Ovary (tissue), 9 donors: ENCODE results near the gene NSD1. TPM values are rescaled to one million over a fixed set of nuclear protein-coding genes. Genes with fewer than 3 reads are reported as not detected.

ENCODE experiments used
- DNase-seq, 5 donors: peaks; one replicate each; pipeline ENCODE4 v3.0.0-alpha.2; 2019 to 2020
- H3K27ac ChIP-seq, 2 donors: fragments of 200-600 bp; one replicate each; pipeline versions ENCODE4 v1.5.1 to v1.8.0; 2019 to 2022
- H3K27me3 ChIP-seq: fragments of 200-600 bp; one replicate; pipeline ENCODE4 v1.8.0; 2022
- H3K36me3 ChIP-seq: fragments of 200-600 bp; sonication (generic); one replicate; pipeline ENCODE4 v1.5.1; 2019
- H3K4me1 ChIP-seq: one replicate; pipeline ENCODE4 v1.8.1; 2013; ENCODE audit warnings: mild to moderate bottlenecking, moderate library complexity; ENCODE audit not compliant: insufficient read depth
- H3K4me3 ChIP-seq: fragments of 200-600 bp; sonication (generic); one replicate; pipeline ENCODE4 v1.5.1; 2017
- H3K9me3 ChIP-seq, 2 donors: fragments of 200-600 bp in 1 of 2; sonication (generic) in 1 of 2; one replicate each; pipeline versions ENCODE4 v1.5.1 to v1.8.1; 2013 to 2019; ENCODE audit warnings: mild to moderate bottlenecking in 1 of 2, moderate library complexity in 1 of 2
- CTCF ChIP-seq, 3 donors: fragments of 450-650 bp in 2 of 3; fragments of 200-600 bp in 1 of 3; IDR thresholded peaks; one replicate each; pipeline versions ENCODE4 v1.5.1 to v1.8.0; 2016 to 2022; ENCODE audit warnings: antibody characterized with exemption in 3 of 3, mild to moderate bottlenecking in 1 of 3
- EP300 ChIP-seq: sonication (generic); formaldehyde crosslinking; IDR thresholded peaks from one replicate; pipeline ENCODE4 v1.6.1; 2017; ENCODE audit warnings: antibody characterized with exemption
- POLR2A ChIP-seq: fragments of 450-650 bp; IDR thresholded peaks from one replicate; pipeline ENCODE4 v1.6.1; 2017; ENCODE audit warnings: antibody characterized with exemption, mild to moderate bottlenecking, moderate library complexity
- WGBS, 3 donors: extraction: QIAGEN DNeasy Blood & Tissue Kit in 1 of 3; methylation state at CpG; one replicate each; pipeline versions ENCODE4 v1.1.5 to v1.1.7; 2013 to 2017; 5-methylcytosine and 5-hydroxymethylcytosine counted together
- intact Hi-C, 4 donors: fragments of 100-400 bp; cut with DNase I; formaldehyde crosslinking; loops; one replicate each; pipeline versions ENCODE4 v1.11.0 to v1.15.1; 2022 to 2023
- polyA plus RNA-seq, 2 donors: library from polyadenylated mRNA; stranded (reverse); fragments of 200-250 nt in 1 of 2; fragments of 350-450 nt in 1 of 2; fragmentation: Illumina TruSeq in 1 of 2; extraction: RNeasy Lipid Tissue Mini Kit (QIAGEN cat#74804) in 1 of 2; gene quantifications; one replicate each; pipeline ENCODE4 v1.2.3, GENCODE V29; 2013 to 2014
- total RNA-seq, 7 donors: library from RNA; depleted of rRNA in 2 of 7; stranded (reverse); fragments of >200 nt in 2 of 7; fragmentation: NEBNext Ultra II Directional in 3 of 7; extraction: Animal tissue kit (Norgen Biotek cat#: 25700) in 3 of 7; gene quantifications; one replicate each; pipeline versions ENCODE4 v1.1.0 to v1.2.4, GENCODE V29; 2016 to 2023
- donor health status: DM: no; HTN: no; CAD: no; lungs with moderate emphysema.
- donor health status: DM: no; HTN: no; CAD: no.
- donor health status: Bipolar disorder and iron deficiency.
- donor health status: DM: yes; HTN: yes; CAD: no.
- donor health status: DM: no; HTN: no; CAD: no.
- donor health status: DM: yes; HTN: yes; CAD: no.

NSD1 gene
- total and polyA plus RNA-seq, 9 donors: 11.5 to 110 (median 75.5) TPM

DNA sequence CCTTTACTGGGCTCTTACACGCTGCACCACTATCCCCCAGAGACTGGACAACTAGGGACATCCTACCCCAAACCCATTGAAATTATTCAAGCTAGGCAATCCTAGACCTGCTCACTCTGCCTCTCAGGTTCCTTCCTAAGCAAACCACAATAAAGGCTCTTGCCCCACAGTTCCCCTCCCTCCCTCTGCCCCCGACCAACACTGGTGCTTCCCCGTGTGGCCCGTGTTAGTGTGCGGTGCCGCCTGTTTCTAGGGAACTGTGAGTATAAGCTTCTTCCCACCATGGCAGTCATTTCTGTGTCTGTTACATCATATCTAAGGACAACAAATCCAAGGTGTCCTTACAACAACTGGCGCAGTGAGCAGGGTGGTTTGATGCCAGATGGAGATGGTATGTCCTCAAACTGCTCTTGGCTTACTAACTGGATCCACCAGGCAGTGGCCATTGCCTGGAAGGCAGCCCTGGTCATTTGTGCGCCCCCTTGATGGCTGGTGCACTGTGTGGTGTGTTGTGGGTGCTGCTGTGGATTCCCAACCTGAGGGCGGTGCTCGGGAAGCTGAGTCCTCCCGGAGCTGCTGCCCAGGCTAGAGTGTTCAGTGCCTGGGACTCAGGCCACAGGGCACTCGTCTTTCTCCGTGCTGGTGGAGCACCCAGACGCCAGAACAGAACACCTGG lies 186.5 kb downstream of the NSD1 start:
- H3K27me3 ChIP-seq: no peaks in the 10 kb centered on the region
- no peaks in the 10 kb centered on the region for H3K9me3 ChIP-seq
- 92 to 96% (median 94%) methylated on average over 14 of the region's 14 CpGs for WGBS, 3 donors
- no peaks in the 10 kb centered on the region for H3K36me3 ChIP-seq
- no peaks in the 10 kb centered on the region for H3K4me1 ChIP-seq
- H3K4me3 ChIP-seq: no peak overlapping the region
- intact Hi-C loops: loop anchor here in 3 of 4 donors (10.0 kb wide), 2 partner anchors 135 to 185 kb away; partner anchors contain the start of gene DOK3 (in 1 of the 3)
- no peak overlapping the region for H3K27ac ChIP-seq
- no peak for TF ChIP-seq EP300
- TF ChIP-seq CTCF (IDR thresholded peaks at IDR 0.05): no peak
- TF ChIP-seq POLR2A: no peak
- peak in 1 of 5 donors; percentile 19 for DNase-seq

- Histone ChIP-seq H3K9me3 (no peaks in the 10 kb centered on the region), H3K27ac (no peak overlapping the region), H3K4me3 (no peak overlapping the region), H3K27me3 (no peaks in the 10 kb centered on the region), H3K36me3 (no peaks in the 10 kb centered on the region), H3K4me1 (no peaks in the 10 kb centered on the region)
- intact Hi-C loops: no loop called here
- no peak for DNase-seq
- TF ChIP-seq POLR2A: no peak
- WGBS, 3 donors: 90 to 94% (median 94%) methylated on average over 7 of the region's 7 CpGs
Measured at GRCh38 chr5:177320879-177321278, 187.3 kb downstream of the NSD1 start.

GRCh38 chr5:177325868-177326381 lies 192.4 kb downstream of the NSD1 start:
- H3K27me3 ChIP-seq: no peaks in the 10 kb centered on the region
- H3K4me1 ChIP-seq: no peaks in the 10 kb centered on the region
- TF ChIP-seq EP300 (no peak), POLR2A (no peak), CTCF (IDR thresholded peaks at IDR 0.05) (no peak)
- intact Hi-C loops: no loop called here
- no peaks in the 10 kb centered on the region for H3K9me3 ChIP-seq
- WGBS, 3 donors: 59 to 67% (median 65%) methylated on average over 1 of the region's 1 CpG
- H3K36me3 ChIP-seq: no peaks in the 10 kb centered on the region
- no peak overlapping the region for H3K27ac ChIP-seq
- no peak overlapping the region for H3K4me3 ChIP-seq
- peak in 1 of 5 donors; percentile 5 for DNase-seq

GRCh38 chr5:177327539-177328522 lies 194.3 kb downstream of the NSD1 start:
- Histone ChIP-seq H3K4me3 (no peak overlapping the region), H3K9me3 (no peaks in the 10 kb centered on the region), H3K36me3 (no peaks in the 10 kb centered on the region), H3K4me1 (no peaks in the 10 kb centered on the region), H3K27me3 (no peaks in the 10 kb centered on the region), H3K27ac (no peak overlapping the region)
- DNase-seq: peak in 1 of 5 donors; percentile 21
- intact Hi-C loops: no loop called here
- WGBS, 3 donors: 71 to 76% (median 74%) methylated on average over 28 of the region's 28 CpGs
- no peak for TF ChIP-seq CTCF (IDR thresholded peaks at IDR 0.05)
- no peak for TF ChIP-seq EP300
- no peak for TF ChIP-seq POLR2A
